GM10248 (cell line): Measurements from ENCODE around the gene CCDC78.

Experiments
- CTCF ChIA-PET: fragments of 300-600 bp; sonication (Branson Sonifier 250); formaldehyde crosslinking; extraction: SDS; loops from one replicate; lab custom pipeline; 2021; ENCODE audit warnings: antibody characterized with exemption; lab: Yijun Ruan, JAX
- POLR2A ChIA-PET: fragments of 350-650 bp; sonication (Branson Sonifier 250); formaldehyde crosslinking; extraction: SDS; loops from one replicate; lab custom pipeline; 2020; ENCODE audit warnings: antibody characterized with exemption; lab: Yijun Ruan, JAX
- DNase-seq: peaks from one replicate; pipeline ENCODE4 v3.0.0; 2012; ENCODE audit errors: extremely low spot score
- TF ChIP-seq, protein P1 (sequence below): IDR thresholded peaks from 2 replicates; pipeline ENCODE4 v1.5.1; 2012; ENCODE audit warnings: mild to moderate bottlenecking, low read depth; ENCODE audit errors: extremely low read depth, missing control alignments, control extremely low read depth

Gene CCDC78

DNA sequence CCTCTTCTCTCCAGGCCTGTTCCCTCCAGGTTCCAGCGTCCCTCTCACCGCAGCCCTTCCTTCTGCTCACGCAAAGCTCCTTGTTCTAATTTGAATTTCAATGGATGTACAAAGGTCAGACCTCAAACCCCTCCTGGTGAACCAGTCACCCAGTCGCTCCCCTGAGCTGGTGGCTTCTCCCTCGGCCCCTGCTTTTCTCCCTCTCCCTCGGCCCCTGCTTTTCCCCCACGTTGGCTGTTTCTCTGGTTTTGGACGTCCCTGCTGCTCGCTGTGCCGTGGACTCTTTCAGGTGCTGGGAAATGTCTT is 25.7 kb upstream of the CCDC78 start:
- TF ChIP-seq, protein P1, sequence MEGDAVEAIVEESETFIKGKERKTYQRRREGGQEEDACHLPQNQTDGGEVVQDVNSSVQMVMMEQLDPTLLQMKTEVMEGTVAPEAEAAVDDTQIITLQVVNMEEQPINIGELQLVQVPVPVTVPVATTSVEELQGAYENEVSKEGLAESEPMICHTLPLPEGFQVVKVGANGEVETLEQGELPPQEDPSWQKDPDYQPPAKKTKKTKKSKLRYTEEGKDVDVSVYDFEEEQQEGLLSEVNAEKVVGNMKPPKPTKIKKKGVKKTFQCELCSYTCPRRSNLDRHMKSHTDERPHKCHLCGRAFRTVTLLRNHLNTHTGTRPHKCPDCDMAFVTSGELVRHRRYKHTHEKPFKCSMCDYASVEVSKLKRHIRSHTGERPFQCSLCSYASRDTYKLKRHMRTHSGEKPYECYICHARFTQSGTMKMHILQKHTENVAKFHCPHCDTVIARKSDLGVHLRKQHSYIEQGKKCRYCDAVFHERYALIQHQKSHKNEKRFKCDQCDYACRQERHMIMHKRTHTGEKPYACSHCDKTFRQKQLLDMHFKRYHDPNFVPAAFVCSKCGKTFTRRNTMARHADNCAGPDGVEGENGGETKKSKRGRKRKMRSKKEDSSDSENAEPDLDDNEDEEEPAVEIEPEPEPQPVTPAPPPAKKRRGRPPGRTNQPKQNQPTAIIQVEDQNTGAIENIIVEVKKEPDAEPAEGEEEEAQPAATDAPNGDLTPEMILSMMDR: no peak
- ChIA-PET CTCF (interaction anchor here (2.1 kb wide), 1 partner anchor 11 kb away, joined by 8 read pairs; the partner anchor contains the start of gene CIAO3), POLR2A (no interaction called here)
- DNase-seq: no peak

DNA sequence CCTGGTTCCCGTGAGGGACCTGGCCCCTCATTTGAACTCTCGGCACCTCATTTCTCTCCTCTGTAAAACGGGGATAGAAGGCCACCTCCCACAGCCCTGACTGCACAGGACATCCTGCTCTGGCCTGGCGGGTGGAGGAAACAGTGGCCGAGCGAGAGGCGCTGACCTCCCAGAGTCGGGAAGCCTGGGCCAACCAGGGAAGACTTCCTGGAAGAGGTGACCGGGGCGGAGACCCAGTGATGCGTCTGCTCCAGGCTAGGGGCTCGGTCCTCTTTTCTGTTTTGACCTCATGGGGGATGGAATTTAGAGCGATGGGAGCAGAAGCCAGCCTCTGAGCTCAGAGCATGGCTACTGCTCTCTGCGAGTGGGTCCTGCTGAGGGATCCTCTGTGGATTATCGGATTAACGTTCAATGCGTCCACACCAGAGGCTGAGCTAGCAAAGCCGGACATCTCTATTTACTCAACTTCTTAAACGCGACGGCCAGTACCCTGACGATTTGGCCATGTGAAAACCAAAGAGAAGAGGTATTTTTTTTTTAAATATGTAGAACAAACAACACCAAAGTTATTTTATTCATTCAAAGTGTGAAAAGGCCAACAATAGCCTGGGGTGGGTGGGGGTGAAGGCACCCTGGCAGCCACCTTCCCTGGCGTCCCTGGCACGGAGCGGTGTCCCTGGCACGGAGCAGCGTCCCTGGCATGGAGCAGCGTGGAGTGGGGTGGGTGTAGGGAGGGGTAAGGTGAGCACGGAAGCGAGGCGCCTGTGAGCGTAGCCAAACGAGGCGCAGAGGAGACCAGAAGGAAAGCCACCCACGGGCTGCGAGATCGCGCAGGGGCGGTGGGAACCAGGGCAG is 25.1 kb upstream of the CCDC78 start:
- CTCF ChIA-PET: interaction anchor here (0.9 to 2.1 kb wide), 3 partner anchors 11 to 306 kb away, joined by 3 to 8 read pairs (median 3); partner anchors contain the start of gene CIAO3
- TF ChIP-seq, protein P1: no peak
- POLR2A ChIA-PET: no interaction called here
- DNase-seq: no peak

DNA sequence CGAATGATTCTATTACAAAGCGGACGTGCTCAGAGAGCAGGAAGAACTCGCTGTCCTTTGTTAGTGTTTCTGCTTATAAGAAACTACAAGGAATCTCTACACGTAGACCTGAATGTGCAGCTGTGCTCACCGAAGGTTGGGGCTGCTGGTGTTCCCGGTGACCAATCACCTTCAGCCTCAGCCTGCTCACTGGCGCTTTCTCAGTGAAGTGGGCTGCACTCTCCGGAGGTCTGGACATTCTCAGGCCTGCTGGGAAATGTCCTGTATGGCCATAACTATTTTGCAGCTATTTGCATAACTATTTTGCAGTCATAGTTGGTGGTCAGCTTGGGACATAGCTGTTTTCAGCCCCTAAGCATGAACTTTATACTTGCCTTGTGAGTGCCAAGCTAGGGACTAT is 24.2 kb upstream of the CCDC78 start:
- DNase-seq: no peak
- TF ChIP-seq, protein P1: no peak
- ChIA-PET CTCF (interaction anchor here (0.9 to 2.1 kb wide), 5 partner anchors 10 to 307 kb away, joined by 3 to 8 read pairs (median 4); partner anchors contain the start of genes CIAO3 and MSLN), POLR2A (no interaction called here)

DNA sequence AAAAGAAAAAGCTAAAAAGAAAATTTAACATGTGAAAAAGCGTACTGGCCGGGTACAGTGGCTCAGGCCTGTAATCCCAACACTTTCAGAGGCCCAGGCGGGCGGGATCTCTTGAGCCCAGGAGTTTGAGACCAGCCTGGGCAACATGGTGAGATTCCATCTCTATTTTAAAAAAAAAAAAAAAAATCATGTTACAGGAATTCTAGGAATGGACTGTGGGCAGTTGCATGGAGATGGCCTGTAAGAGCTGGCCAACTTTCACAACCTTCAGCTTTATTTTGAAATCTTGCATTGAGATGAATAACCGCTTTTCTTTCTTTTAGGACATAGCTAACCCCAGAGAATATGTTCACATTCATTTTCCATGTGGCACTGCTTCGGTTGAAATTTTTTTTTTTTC is 22.8 kb upstream of the CCDC78 start:
- DNase-seq: no peak
- CTCF ChIA-PET: interaction anchor here (1.7 to 1.8 kb wide), 2 partner anchors 11 to 37 kb away, joined by 4 to 5 read pairs; partner anchors contain the start of gene MSLN
- POLR2A ChIA-PET: no interaction called here
- TF ChIP-seq, protein P1: no peak

DNA sequence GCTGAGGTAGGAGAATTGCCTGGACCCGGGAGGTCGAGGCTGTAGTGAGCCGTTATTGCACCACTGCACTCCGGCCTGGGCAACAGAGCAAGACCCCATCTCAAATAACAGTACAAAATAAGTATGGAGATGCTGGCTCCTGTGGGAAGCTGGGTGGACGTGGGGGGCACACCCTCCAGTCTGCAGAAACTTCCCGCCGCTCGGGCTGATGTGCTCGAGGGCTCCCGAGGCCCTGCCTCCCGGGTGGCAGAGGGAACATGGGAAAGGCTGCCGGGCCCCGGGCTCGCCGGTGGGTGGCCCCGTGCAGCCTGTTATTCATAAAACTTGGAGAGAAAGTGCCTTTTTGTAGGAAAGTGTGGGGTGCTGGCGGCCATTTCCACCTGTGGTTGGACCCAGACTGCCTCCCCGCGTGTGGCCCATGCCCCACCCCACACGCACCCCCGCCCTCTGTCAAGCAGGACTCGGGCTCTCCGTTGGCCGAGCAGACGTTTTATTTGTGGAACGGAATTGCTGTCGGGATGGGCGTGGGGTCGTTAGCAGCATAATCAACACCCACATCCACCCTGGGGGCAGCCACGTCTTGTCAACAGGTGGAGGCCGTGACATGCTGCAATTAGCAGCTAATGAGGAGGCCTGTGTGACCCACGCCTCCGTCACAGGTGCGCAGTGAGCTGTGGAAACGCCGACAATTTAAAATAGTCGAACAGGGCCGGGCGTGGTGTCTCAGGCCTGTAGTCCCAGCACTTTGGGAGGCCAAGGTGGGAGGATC is 21.9 kb upstream of the CCDC78 start:
- TF ChIP-seq, protein P1: no peak
- no peak for DNase-seq
- POLR2A ChIA-PET: no interaction called here
- CTCF ChIA-PET: no interaction called here

DNA sequence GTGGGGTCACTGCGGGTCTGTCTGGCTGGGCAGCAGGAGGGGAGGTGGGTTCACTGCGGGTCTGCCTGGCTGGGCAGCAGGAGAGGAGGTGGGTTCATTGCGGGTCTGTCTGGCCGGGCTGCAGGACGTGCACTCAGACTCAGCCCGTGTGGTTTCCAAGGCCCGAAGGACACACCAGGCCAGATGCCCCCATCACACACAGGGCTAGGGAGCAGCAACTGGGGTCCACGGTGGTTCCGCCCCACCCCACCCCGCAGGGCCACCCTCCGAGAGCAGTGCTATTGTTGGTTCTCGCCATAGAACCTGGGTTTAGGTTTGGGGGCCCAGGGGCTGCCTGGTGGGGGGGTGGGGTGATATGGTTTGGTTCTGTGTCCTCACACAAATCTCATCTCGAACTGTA is 20.4 kb upstream of the CCDC78 start:
- DNase-seq: no peak
- ChIA-PET POLR2A (no interaction called here), CTCF (no interaction called here)
- TF ChIP-seq, protein P1: no peak
